ENCODE data around the gene SDC3.
"Not testable (repeated sequence)": the region's sequence is repeated elsewhere in the genome, so short reads cannot be mapped to it uniquely, and the experiment has no call there.

Gene SDC3, protein sequence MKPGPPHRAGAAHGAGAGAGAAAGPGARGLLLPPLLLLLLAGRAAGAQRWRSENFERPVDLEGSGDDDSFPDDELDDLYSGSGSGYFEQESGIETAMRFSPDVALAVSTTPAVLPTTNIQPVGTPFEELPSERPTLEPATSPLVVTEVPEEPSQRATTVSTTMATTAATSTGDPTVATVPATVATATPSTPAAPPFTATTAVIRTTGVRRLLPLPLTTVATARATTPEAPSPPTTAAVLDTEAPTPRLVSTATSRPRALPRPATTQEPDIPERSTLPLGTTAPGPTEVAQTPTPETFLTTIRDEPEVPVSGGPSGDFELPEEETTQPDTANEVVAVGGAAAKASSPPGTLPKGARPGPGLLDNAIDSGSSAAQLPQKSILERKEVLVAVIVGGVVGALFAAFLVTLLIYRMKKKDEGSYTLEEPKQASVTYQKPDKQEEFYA

DNA sequence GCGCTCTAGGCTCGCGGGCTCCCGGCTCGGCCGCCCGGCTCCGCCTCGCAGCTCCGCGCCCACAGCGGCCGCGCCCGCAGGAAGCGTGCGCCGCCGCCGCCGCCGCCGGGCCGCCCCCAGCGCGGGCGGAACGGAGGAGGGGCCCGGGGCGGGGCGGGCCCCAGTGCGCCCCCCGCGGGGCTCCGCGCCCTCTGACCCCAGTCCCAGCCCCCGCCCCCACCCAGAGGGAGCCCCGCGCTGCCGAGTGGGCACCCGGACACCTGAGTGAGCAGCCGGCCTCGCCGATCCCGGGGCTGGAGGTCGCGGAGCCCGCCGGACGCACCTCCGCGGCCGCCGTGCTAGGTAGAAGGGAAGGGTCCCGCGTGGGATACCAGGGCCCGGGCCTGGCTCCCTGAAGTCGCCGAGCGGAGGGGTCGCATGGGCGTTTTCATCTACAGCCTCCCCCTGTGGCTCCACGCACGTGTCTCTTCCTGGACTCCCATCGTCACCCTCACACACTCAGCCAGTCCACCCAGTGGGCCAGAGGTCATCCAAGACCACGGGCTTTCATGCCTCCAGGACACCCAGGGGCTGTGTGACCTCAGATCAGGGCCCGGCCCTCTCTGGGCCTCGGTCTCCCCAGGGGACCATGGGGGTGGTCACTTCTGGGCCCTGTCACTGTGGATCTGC lies at the start of gene SDC3:
SDC3 (minus strand) TSS at position 63 of the 669 bp plus-strand sequence. CDS start 172 bp downstream, outside the sequence.
- H3K9me3 Mint-ChIP-seq = no peaks in the 10 kb centered on the region
- peaks cover 47% of the 10 kb centered on the region for H3K27me3 Mint-ChIP-seq
- peak within 1 kb of the TSS; percentile 46 for H3K27ac Mint-ChIP-seq
- no peaks in the 10 kb centered on the region for H3K36me3 Mint-ChIP-seq (ENCODE audit: low read depth)
- peaks cover 21% of the 10 kb centered on the region for H3K4me1 Mint-ChIP-seq
- H3K4me3 Mint-ChIP-seq = peak within 1 kb of the TSS; percentile 75
- DNase-seq = no peak
- peak; percentile 25 for ATAC-seq

DNA sequence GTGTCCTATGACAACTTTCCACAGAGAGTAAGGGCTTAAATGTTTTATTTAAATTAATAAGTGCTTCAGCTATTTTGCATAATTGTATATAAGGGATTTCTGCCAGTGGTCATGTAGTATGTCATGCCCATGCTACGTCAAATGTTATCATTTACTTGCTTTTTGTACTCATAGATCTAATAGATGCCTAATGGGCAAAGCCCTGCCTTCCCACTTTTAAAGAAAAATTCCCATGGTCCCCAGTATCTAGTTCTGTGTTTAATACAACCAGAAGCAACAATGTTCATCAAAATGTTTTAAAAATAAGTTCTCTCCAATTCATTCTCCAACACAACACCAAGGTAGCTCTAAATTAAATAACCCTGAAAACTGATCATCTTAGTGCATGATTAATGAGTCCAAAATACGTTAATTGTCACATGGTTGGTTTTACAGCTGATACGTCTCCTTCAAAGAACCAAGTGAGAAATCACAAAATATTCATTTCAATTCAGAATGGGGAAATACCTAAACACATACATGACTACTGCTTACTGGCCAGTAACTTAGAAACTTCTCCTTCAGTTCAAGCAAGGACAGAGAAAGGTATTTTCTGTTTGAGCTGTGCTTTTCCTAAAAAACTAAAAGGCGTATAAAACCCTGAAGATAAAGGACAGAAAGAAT lies 49.1 kb upstream of the SDC3 start:
- Mint-ChIP-seq H3K27me3 (no peaks in the 10 kb centered on the region), H3K9me3 (no peaks in the 10 kb centered on the region), H3K36me3 (ENCODE audit: low read depth) (peaks cover 65% of the 10 kb centered on the region), H3K4me1 (peaks cover 22% of the 10 kb centered on the region), H3K27ac (peak overlapping the region; percentile 1), H3K4me3 (no peak overlapping the region)
- DNase-seq (no peak), ATAC-seq (no peak)

DNA sequence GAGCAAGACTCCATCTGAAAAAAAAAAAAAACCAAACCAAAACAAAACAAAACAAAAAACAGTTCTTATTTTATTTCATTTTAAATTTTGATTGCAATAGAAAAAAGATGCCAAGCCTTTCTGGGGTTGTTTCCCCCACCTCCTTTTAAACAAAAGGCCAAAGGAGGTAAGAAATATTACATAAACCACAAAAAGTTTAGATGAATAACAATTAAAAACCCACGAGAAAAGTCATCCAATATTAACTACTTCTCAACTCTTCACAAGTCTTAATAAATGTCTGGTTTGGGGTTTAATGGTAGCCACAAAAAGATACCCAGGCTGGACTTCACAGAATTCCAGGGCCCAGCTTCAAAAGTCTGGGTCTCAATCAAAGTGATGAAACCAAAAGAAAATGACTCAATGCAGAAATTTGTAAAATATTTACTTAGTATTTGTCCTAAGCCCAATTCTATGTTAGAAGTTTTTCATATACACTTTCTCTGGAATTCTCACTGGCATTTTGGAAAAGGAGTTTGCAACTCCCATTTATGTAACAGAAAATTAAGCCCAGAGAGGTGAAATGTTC lies 47.0 kb upstream of the SDC3 start:
- no peak overlapping the region for H3K27ac Mint-ChIP-seq
- no peak for DNase-seq
- no peaks in the 10 kb centered on the region for H3K9me3 Mint-ChIP-seq
- no peak overlapping the region for H3K4me3 Mint-ChIP-seq
- H3K27me3 Mint-ChIP-seq = no peaks in the 10 kb centered on the region
- peaks cover 72% of the 10 kb centered on the region for H3K36me3 Mint-ChIP-seq (ENCODE audit: low read depth)
- ATAC-seq = no peak
- H3K4me1 Mint-ChIP-seq = peaks cover 25% of the 10 kb centered on the region

DNA sequence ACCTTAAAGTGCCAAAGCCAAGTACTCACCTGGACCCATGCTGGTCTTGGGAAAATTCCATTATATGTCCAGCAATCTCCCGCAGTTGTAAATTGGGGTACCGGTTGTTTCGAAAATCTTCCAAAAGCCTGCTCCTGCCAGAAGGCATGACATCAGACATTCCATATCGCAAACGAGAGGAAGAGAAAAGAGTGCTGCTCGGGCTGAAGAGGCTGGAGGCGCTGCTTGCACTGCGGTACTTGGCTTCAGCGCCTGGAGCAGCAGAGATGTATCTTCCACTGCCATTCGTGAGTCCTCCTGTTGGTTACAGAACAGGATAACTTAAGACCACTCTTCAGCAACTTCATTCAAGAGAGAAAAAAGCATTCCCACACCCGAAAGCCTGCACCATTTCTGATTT lies 45.1 kb upstream of the SDC3 start:
- peaks cover 70% of the 10 kb centered on the region for H3K36me3 Mint-ChIP-seq (ENCODE audit: low read depth)
- DNase-seq (no peak), ATAC-seq (no peak)
- no peak overlapping the region for H3K4me3 Mint-ChIP-seq
- no peak overlapping the region for H3K27ac Mint-ChIP-seq
- H3K4me1 Mint-ChIP-seq = peaks cover 17% of the 10 kb centered on the region
- H3K9me3 Mint-ChIP-seq = no peaks in the 10 kb centered on the region
- H3K27me3 Mint-ChIP-seq = no peaks in the 10 kb centered on the region

DNA sequence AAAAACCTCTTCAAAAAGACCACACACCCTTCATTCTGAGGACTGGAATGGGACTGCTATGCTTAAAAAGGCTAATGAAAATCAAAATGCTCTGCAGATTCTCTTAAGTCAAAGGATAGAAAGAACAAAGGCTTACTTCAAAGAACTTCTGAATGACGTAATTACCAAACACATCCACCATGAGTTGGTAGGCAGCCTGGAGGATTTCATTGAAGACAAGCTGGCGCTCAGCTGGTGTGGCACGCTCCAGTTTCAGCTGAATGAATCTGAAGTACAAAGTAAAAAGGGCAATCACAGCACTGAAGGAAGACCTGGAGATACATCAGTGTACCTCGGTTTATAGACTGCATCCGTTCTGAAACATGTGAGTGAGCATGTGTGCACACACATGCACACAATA lies 43.5 kb upstream of the SDC3 start:
- Mint-ChIP-seq H3K4me3 (no peak overlapping the region), H3K4me1 (peaks cover 8% of the 10 kb centered on the region), H3K36me3 (ENCODE audit: low read depth) (peaks cover 71% of the 10 kb centered on the region), H3K27me3 (no peaks in the 10 kb centered on the region), H3K9me3 (no peaks in the 10 kb centered on the region), H3K27ac (peak overlapping the region; percentile 7)
- ATAC-seq (no peak), DNase-seq (no peak)

DNA sequence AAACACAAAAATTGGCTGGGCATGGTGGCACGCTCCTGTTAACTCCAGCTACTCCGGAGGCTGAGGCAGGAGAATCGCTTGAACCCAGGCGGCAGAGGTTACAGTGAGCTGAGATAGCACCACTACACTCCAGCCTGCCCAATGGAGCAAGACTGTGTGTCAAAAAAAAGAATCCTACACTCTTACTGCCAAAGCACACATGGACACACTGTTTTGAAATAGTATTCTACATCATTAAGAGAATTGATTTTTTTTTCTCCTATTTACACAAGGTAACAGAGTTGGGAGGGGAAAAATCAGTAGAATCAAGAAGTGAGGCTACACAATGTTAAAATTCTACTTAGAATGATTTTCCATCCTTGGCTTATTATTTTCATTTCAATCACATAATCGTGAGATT lies 42.1 kb upstream of the SDC3 start:
- ATAC-seq = no peak
- H3K27ac Mint-ChIP-seq = no peak overlapping the region
- no peaks in the 10 kb centered on the region for H3K9me3 Mint-ChIP-seq
- H3K4me1 Mint-ChIP-seq = peaks cover 8% of the 10 kb centered on the region
- H3K27me3 Mint-ChIP-seq = no peaks in the 10 kb centered on the region
- DNase-seq = no peak
- H3K4me3 Mint-ChIP-seq = no peak overlapping the region
- H3K36me3 Mint-ChIP-seq (ENCODE audit: low read depth) = peaks cover 68% of the 10 kb centered on the region

DNA sequence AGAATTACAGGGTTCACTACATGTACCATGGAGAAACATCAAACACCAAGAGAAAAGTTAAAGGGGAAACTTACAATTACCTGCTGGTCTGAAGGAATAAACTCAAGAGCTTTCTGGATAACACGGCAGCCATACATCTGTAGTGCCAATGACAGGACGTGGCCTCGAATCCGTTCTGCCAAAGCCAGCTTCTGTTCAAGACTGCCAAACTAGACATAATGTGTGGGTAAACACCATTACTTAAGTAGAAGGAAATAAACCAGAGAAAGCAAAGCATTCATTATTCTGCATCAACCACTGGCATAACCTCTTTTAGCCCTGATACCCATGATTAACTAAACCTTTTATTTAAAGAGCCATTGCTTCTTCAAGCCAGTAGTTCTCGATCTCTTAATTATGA lies 41.5 kb upstream of the SDC3 start:
- no peak for ATAC-seq
- H3K9me3 Mint-ChIP-seq = no peaks in the 10 kb centered on the region
- no peaks in the 10 kb centered on the region for H3K27me3 Mint-ChIP-seq
- peaks cover 73% of the 10 kb centered on the region for H3K36me3 Mint-ChIP-seq (ENCODE audit: low read depth)
- H3K4me3 Mint-ChIP-seq = no peak overlapping the region
- no peak overlapping the region for H3K27ac Mint-ChIP-seq
- no peak for DNase-seq
- H3K4me1 Mint-ChIP-seq = peaks cover 8% of the 10 kb centered on the region

DNA sequence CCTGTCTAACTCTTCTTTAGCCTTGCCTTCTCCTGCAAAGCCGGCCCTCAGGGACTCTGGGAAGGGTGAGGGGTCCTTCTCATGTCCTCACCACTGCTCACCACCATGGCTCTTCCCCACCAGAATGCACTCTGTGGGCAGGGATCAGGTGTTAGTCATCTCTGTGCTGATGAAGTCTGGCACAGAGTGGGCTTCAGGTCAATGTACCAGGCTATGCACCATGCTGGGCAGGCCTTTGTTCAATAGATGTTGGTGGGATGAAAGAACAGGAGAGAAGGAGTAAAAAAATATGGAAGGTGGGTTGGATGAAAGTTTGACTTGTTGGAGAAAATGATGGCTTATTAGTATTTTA lies 40.9 kb upstream of the SDC3 start:
- not testable (repeated sequence) for H3K27ac Mint-ChIP-seq, H3K9me3 Mint-ChIP-seq, DNase-seq, H3K27me3 Mint-ChIP-seq, H3K4me1 Mint-ChIP-seq, H3K4me3 Mint-ChIP-seq
- peak; percentile 43 for ATAC-seq
- peaks cover 74% of the 10 kb centered on the region for H3K36me3 Mint-ChIP-seq (ENCODE audit: low read depth)

DNA sequence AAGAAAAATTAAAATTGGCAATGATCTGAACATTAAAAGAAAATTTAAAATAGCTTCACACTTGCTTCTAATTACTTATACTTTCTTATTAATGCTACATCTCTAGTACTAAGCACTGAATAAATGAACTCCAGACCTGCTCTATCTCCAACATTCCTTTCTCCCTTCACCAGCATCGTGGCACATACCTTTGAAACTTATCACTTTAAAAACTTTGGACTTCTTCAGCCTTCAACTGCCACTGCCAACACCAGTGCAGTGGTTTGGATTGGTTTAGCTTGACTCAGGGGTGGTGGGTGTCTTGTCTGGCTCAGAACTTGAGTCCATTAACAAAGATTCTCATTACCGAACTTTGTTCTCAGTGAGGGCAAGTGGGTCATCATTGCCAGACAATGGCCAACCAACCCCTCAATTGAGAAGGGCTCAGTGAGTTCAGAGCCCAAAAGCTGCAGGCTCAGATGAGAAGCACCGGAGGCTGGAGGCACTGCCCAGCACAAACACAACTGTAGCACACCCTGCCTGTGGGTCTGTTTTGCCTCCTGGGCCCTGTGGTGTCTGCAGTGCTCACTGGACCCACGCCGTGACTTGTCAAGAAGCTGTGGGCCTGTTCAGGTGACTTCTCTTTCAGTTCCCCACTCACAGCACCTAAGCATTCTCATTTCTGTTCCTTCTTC lies 40.4 kb upstream of the SDC3 start:
- H3K27ac Mint-ChIP-seq, H3K4me1 Mint-ChIP-seq, H3K4me3 Mint-ChIP-seq, H3K9me3 Mint-ChIP-seq, ATAC-seq, DNase-seq, H3K27me3 Mint-ChIP-seq: not testable (repeated sequence)
- H3K36me3 Mint-ChIP-seq (ENCODE audit: low read depth) = peaks cover 77% of the 10 kb centered on the region

DNA sequence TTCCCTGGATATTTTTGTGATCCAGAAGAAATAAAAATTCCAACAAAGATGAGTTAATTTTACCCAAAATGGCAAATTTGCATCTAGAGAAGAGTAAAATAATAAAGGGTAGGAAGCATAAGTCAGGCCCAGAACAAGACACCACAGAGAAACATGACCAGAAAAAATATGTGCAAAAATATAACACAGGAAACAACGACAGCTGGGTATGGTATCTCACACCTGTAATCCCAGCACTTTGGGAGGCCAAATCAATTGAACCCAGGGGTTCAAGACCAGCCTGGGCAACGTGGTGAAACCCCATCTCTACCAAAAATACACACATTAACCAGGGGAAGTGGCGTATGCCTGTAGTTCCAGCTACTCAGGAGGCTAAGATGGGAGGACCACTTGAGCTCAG lies 39.7 kb upstream of the SDC3 start:
- no peak for DNase-seq
- Mint-ChIP-seq H3K27ac (no peak overlapping the region), H3K36me3 (ENCODE audit: low read depth) (peaks cover 76% of the 10 kb centered on the region), H3K4me1 (peaks cover 6% of the 10 kb centered on the region), H3K4me3 (no peak overlapping the region), H3K27me3 (no peaks in the 10 kb centered on the region), H3K9me3 (no peaks in the 10 kb centered on the region)
- no peak for ATAC-seq

DNA sequence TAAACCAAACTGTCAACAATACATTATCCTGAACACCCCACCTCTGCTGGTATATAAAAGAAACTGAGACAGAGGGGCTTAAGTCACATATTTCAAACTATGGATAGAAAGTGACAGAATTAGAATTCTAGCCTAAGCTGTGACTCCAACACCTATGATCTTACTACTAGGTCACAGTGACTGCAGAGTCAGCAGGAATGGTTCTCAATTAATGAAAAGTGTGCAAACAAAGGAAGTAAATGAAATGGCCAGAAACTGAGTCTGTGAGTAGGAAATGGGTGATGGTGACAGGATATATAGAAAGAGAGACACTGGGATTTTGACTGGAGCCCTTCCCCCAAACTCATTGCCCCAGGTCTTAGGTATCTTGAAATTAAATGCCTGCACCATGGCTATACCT lies 38.7 kb upstream of the SDC3 start:
- DNase-seq (no peak), ATAC-seq (no peak)
- no peaks in the 10 kb centered on the region for H3K27me3 Mint-ChIP-seq
- H3K4me3 Mint-ChIP-seq = no peak overlapping the region
- H3K4me1 Mint-ChIP-seq = no peaks in the 10 kb centered on the region
- no peaks in the 10 kb centered on the region for H3K9me3 Mint-ChIP-seq
- H3K36me3 Mint-ChIP-seq (ENCODE audit: low read depth) = peaks cover 77% of the 10 kb centered on the region
- H3K27ac Mint-ChIP-seq = no peak overlapping the region

DNA sequence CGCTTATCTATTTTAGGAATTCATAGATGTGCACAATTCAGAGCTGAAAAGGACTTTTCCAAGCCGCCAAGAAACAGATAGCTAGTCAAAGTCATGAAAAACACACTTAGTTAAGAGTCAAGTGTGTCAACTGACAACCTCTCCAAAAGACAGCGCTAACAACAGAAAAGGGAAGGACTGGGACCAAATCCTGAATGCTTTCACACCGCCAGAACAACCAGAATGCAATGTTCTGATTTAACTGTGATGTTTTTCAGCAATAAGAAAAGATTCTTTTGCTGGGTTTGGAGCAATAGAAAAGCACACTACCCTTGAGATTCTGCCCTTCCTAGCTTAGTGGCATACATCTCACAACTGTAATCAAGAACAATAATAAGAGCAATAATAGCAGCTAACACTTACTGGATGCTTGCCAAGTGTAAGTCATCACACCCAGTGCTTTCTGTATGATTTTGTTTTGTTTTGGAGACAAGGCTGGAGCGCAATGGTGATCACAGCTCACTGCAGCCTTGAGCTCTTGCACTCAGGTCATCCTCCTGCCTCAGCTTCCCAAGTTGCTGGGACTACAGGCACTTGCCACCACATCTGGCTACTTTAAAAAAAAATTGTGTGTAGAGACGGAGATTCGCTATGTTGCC lies 33.9 kb upstream of the SDC3 start:
- H3K4me3 Mint-ChIP-seq = no peak overlapping the region
- H3K4me1 Mint-ChIP-seq = no peaks in the 10 kb centered on the region
- no peak overlapping the region for H3K27ac Mint-ChIP-seq
- H3K36me3 Mint-ChIP-seq (ENCODE audit: low read depth) = peaks cover 58% of the 10 kb centered on the region
- DNase-seq = no peak
- no peaks in the 10 kb centered on the region for H3K9me3 Mint-ChIP-seq
- ATAC-seq = no peak
- no peaks in the 10 kb centered on the region for H3K27me3 Mint-ChIP-seq

DNA sequence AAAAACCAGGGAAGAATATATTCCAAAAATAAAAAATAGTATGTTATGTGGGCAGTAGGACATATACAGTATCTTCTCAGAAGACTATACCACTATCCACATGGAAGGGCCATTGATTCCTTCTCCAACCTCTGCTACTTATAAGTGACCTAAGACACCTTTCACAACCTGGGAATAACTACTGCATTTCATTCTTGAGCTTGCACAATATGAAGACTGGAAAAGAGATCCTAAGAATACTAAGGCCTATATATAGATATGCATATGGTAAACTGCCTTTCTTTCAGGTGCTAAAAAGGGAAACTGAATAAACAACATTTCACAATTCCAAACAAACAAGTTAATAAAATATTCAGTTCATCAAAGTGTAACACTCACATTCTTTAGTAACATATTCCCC lies 32.0 kb upstream of the SDC3 start:
- no peaks in the 10 kb centered on the region for H3K4me1 Mint-ChIP-seq
- no peak overlapping the region for H3K27ac Mint-ChIP-seq
- no peak overlapping the region for H3K4me3 Mint-ChIP-seq
- H3K36me3 Mint-ChIP-seq (ENCODE audit: low read depth) = peaks cover 60% of the 10 kb centered on the region
- H3K27me3 Mint-ChIP-seq = no peaks in the 10 kb centered on the region
- H3K9me3 Mint-ChIP-seq = no peaks in the 10 kb centered on the region
- DNase-seq (no peak), ATAC-seq (no peak)

DNA sequence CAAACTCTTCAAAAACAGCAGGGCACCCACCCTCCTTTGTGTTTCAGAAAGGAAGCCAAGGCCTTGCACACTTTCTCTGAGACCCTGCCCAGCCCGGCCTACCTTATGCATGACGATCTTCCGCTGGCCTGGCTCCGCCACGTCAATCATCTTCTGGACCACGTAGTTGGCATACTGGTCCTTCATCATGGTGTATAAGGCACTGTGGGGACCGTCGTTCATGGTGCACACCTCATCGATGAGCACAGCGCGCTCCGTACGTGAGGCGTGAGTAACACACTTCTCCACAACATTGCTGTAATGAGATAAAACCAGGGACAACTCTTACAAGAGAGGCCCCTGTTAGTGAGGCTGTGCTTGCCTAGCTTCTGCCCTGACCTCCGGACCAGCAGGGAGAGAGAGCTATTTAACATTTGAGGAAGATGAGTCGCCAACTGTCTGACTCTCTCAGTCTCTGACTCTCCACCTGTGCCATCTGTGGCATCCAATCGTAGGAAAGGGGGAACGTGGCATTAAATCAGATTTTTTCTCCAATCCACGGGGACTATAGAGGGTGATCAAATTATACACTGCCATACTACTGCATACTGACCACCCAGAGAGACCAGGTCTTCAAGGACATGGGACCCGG lies 28.1 kb upstream of the SDC3 start:
- Mint-ChIP-seq H3K36me3 (ENCODE audit: low read depth) (peaks cover 42% of the 10 kb centered on the region), H3K9me3 (no peaks in the 10 kb centered on the region), H3K4me1 (no peaks in the 10 kb centered on the region), H3K4me3 (no peak overlapping the region), H3K27ac (no peak overlapping the region), H3K27me3 (no peaks in the 10 kb centered on the region)
- DNase-seq (no peak), ATAC-seq (no peak)

Data from activated naive CD8-positive, alpha-beta T cell treated with anti-CD3 and anti-CD28 coated beads, Interleukin-2, amount 50 U/mL, for 24 hours (primary cell).